Measurements from ENCODE around the gene ASB6.

The ASB6 gene

GRCh38 chr9:129624947-129625346, 17.0 kb downstream of the ASB6 start:
- no peak overlapping the region for H3K27ac ChIP-seq (ENCODE audit: low read length)
- peaks cover 56% of the 10 kb centered on the region for H3K4me1 ChIP-seq (ENCODE audit: insufficient read depth, low read length)
- TF ChIP-seq CTCF (IDR thresholded peaks at IDR 0.05; ENCODE audit: borderline replicate concordance, extremely low read depth, low read length, poor library complexity, severe bottlenecking) (no peak), EZH2 (IDR thresholded peaks at IDR 0.05; ENCODE audit: borderline replicate concordance, low read depth, low read length, severe bottlenecking) (no peak)
- H3K36me3 ChIP-seq (ENCODE audit: insufficient read depth, low read length), result peaks cover 14% of the 10 kb centered on the region
- H3K9me3 ChIP-seq (ENCODE audit: insufficient read depth, low read length, severe bottlenecking), result no peaks in the 10 kb centered on the region
- peaks cover 37% of the 10 kb centered on the region for H4K20me1 ChIP-seq (ENCODE audit: insufficient read depth, low read length)
- peaks cover 40% of the 10 kb centered on the region for H3K79me2 ChIP-seq (ENCODE audit: insufficient read depth, low read length)
- H2AFZ ChIP-seq (ENCODE audit: low read depth, low read length), result 0 out of 2 replicates have a peak overlapping the region, but pooled peaks have one; percentile 38
- H3K9ac ChIP-seq (ENCODE audit: low read depth, low read length), result peak overlapping the region; percentile 92
- peak overlapping the region in 1 of 2 experiments; percentile 98; a peak in 2 of 4 replicates for H3K4me3 ChIP-seq (ENCODE audit: low read depth in 1 of 2, low read length in 2 of 2)
- H3K4me2 ChIP-seq (ENCODE audit: insufficient read depth, low read length), result peak overlapping the region; percentile 98
- ATAC-seq (ENCODE audit: insufficient read depth, low read depth) (no peak), DNase-seq (no peak)
- H3K27me3 ChIP-seq (ENCODE audit: insufficient read depth, low read length, poor library complexity), result peaks cover 15% of the 10 kb centered on the region

- Histone ChIP-seq H3K9me3 (ENCODE audit: insufficient read depth, low read length, severe bottlenecking) (no peaks in the 10 kb centered on the region), H2AFZ (ENCODE audit: low read depth, low read length) (peak overlapping the region; percentile 74)
Observed at GRCh38 chr9:129624168-129624759, 17.7 kb downstream of the ASB6 start.

GRCh38 chr9:129623331-129623730, 18.6 kb downstream of the ASB6 start:
- Histone ChIP-seq H3K9me3 (ENCODE audit: insufficient read depth, low read length, severe bottlenecking) (no peaks in the 10 kb centered on the region), H3K4me2 (ENCODE audit: insufficient read depth, low read length) (no peak overlapping the region), H3K9ac (ENCODE audit: low read depth, low read length) (no peak overlapping the region), H2AFZ (ENCODE audit: low read depth, low read length) (no peak overlapping the region), H3K27me3 (ENCODE audit: insufficient read depth, low read length, poor library complexity) (peaks cover 25% of the 10 kb centered on the region), H3K27ac (ENCODE audit: low read length) (no peak overlapping the region), H3K4me3 (ENCODE audit: low read depth in 1 of 2, low read length in 2 of 2) (no peak overlapping the region), H3K4me1 (ENCODE audit: insufficient read depth, low read length) (peaks cover 49% of the 10 kb centered on the region), H3K79me2 (ENCODE audit: insufficient read depth, low read length) (peaks cover 24% of the 10 kb centered on the region), H3K36me3 (ENCODE audit: insufficient read depth, low read length) (peaks cover 12% of the 10 kb centered on the region), H4K20me1 (ENCODE audit: insufficient read depth, low read length) (peaks cover 21% of the 10 kb centered on the region)
- DNase-seq (no peak), ATAC-seq (ENCODE audit: insufficient read depth, low read depth) (no peak)
- TF ChIP-seq CTCF (IDR thresholded peaks at IDR 0.05; ENCODE audit: borderline replicate concordance, extremely low read depth, low read length, poor library complexity, severe bottlenecking) (no peak), EZH2 (IDR thresholded peaks at IDR 0.05; ENCODE audit: borderline replicate concordance, low read depth, low read length, severe bottlenecking) (no peak)

More at GRCh38 chr9:129624168-129624759, 17.7 kb downstream of the ASB6 start:
- Histone ChIP-seq H3K4me2 (ENCODE audit: insufficient read depth, low read length) (no peak overlapping the region), H3K36me3 (ENCODE audit: insufficient read depth, low read length) (peaks cover 14% of the 10 kb centered on the region), H3K27ac (ENCODE audit: low read length) (no peak overlapping the region), H3K79me2 (ENCODE audit: insufficient read depth, low read length) (peaks cover 33% of the 10 kb centered on the region), H4K20me1 (ENCODE audit: insufficient read depth, low read length) (peaks cover 30% of the 10 kb centered on the region), H3K4me1 (ENCODE audit: insufficient read depth, low read length) (peaks cover 54% of the 10 kb centered on the region), H3K27me3 (ENCODE audit: insufficient read depth, low read length, poor library complexity) (peaks cover 22% of the 10 kb centered on the region), H3K4me3 (ENCODE audit: low read depth in 1 of 2, low read length in 2 of 2) (no peak overlapping the region), H3K9ac (ENCODE audit: low read depth, low read length) (no peak overlapping the region)
- TF ChIP-seq EZH2 (IDR thresholded peaks at IDR 0.05; ENCODE audit: borderline replicate concordance, low read depth, low read length, severe bottlenecking) (no peak), CTCF (IDR thresholded peaks at IDR 0.05; ENCODE audit: borderline replicate concordance, extremely low read depth, low read length, poor library complexity, severe bottlenecking) (peak; percentile 80)
- peak; percentile 76 for DNase-seq
- peak; percentile 55 for ATAC-seq (ENCODE audit: insufficient read depth, low read depth)

All from DND-41 (cell line).